Measurements from ENCODE around the gene GRIK3. TPM values are rescaled to one million over a fixed set of nuclear protein-coding genes. Genes with fewer than 3 reads are reported as not detected.
A peak's percentile ranks its signal among the peaks of the same experiment; 100 is the strongest.

Gene GRIK3
- total and polyA plus RNA-seq, 4 donors = 0.03 to 0.08 (median 0.05) TPM; not detected in 1

DNA sequence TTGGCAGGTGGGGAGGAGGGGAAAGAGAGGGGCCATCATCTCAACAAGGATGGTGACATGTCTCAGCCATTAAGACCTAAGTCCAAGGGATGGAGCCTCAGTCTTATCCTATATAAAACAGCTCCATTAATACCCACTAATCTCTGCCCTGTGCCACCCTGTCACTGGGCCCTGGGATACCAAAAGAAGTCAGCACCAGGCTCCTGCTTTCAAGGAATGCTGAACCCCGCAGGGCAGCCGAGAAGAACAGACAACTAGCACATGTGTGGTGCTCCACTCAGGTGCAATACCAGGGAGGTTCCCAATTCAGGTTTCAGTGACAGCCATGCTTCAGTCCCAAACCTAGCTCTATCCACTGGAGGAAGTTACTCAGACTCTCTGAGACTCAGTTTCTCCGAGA, 128.4 kb downstream of the GRIK3 start:
- peak; percentile 20 for DNase-seq (ENCODE audit: low spot score)
- H3K9me3 ChIP-seq (ENCODE audit: control insufficient read depth in 4 of 4, low read length in 3 of 4) = peaks cover 0 to 3% (median 0%) of the 10 kb centered on the region in 4 donors
- H3K27ac ChIP-seq (ENCODE audit: low read depth in 1 of 2, low read length in 2 of 2) = no peak overlapping the region
- no peaks in the 10 kb centered on the region for H3K36me3 ChIP-seq (ENCODE audit: control insufficient read depth in 4 of 4, insufficient read depth in 3 of 4, low read depth in 1 of 4, low read length in 3 of 4)
- whole genome bisulfite sequencing = 67% methylated on average over 3 of the region's 3 CpGs
- no peaks in the 10 kb centered on the region for H3K27me3 ChIP-seq (ENCODE audit: control insufficient read depth in 4 of 4, insufficient read depth in 4 of 4, low read length in 3 of 4)
- no peak overlapping the region for H3K9ac ChIP-seq (ENCODE audit: low read depth in 1 of 2, low read length in 2 of 2)
- no peaks in the 10 kb centered on the region for H3K4me1 ChIP-seq (ENCODE audit: control insufficient read depth in 4 of 4, insufficient read depth in 4 of 4, low read length in 3 of 4)
- TF ChIP-seq FOXA2 (IDR thresholded peaks at IDR 0.05) = no peak
- TF ChIP-seq EGR1 (IDR thresholded peaks at IDR 0.05; ENCODE audit: low read depth in 2 of 2) = no peak
- TF ChIP-seq, protein P1, sequence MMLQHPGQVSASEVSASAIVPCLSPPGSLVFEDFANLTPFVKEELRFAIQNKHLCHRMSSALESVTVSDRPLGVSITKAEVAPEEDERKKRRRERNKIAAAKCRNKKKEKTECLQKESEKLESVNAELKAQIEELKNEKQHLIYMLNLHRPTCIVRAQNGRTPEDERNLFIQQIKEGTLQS (IDR thresholded peaks at IDR 0.05) = no peak
- TF ChIP-seq SP1 (IDR thresholded peaks at IDR 0.05) = no peak
- no peak for TF ChIP-seq HNF4A (conservative IDR thresholded peaks at IDR 0.05)
- TF ChIP-seq RAD21 (IDR thresholded peaks at IDR 0.05) = no peak
- TF ChIP-seq JUND (IDR thresholded peaks at IDR 0.05) = no peak
- TF ChIP-seq TAF1 (conservative IDR thresholded peaks at IDR 0.05) = no peak
- no peak for TF ChIP-seq HNF4G (IDR thresholded peaks at IDR 0.05)
- no peak for TF ChIP-seq RXRA (IDR thresholded peaks at IDR 0.05)
- no peak for TF ChIP-seq NR2F2 (IDR thresholded peaks at IDR 0.05)
- TF ChIP-seq, protein P2, sequence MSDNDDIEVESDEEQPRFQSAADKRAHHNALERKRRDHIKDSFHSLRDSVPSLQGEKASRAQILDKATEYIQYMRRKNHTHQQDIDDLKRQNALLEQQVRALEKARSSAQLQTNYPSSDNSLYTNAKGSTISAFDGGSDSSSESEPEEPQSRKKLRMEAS (IDR thresholded peaks at IDR 0.05) = no peak
- TF ChIP-seq, protein P3, sequence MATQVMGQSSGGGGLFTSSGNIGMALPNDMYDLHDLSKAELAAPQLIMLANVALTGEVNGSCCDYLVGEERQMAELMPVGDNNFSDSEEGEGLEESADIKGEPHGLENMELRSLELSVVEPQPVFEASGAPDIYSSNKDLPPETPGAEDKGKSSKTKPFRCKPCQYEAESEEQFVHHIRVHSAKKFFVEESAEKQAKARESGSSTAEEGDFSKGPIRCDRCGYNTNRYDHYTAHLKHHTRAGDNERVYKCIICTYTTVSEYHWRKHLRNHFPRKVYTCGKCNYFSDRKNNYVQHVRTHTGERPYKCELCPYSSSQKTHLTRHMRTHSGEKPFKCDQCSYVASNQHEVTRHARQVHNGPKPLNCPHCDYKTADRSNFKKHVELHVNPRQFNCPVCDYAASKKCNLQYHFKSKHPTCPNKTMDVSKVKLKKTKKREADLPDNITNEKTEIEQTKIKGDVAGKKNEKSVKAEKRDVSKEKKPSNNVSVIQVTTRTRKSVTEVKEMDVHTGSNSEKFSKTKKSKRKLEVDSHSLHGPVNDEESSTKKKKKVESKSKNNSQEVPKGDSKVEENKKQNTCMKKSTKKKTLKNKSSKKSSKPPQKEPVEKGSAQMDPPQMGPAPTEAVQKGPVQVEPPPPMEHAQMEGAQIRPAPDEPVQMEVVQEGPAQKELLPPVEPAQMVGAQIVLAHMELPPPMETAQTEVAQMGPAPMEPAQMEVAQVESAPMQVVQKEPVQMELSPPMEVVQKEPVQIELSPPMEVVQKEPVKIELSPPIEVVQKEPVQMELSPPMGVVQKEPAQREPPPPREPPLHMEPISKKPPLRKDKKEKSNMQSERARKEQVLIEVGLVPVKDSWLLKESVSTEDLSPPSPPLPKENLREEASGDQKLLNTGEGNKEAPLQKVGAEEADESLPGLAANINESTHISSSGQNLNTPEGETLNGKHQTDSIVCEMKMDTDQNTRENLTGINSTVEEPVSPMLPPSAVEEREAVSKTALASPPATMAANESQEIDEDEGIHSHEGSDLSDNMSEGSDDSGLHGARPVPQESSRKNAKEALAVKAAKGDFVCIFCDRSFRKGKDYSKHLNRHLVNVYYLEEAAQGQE (IDR thresholded peaks at IDR 0.05) = no peak
- TF ChIP-seq YY1 (IDR thresholded peaks at IDR 0.05) = no peak
- TF ChIP-seq, protein P4, sequence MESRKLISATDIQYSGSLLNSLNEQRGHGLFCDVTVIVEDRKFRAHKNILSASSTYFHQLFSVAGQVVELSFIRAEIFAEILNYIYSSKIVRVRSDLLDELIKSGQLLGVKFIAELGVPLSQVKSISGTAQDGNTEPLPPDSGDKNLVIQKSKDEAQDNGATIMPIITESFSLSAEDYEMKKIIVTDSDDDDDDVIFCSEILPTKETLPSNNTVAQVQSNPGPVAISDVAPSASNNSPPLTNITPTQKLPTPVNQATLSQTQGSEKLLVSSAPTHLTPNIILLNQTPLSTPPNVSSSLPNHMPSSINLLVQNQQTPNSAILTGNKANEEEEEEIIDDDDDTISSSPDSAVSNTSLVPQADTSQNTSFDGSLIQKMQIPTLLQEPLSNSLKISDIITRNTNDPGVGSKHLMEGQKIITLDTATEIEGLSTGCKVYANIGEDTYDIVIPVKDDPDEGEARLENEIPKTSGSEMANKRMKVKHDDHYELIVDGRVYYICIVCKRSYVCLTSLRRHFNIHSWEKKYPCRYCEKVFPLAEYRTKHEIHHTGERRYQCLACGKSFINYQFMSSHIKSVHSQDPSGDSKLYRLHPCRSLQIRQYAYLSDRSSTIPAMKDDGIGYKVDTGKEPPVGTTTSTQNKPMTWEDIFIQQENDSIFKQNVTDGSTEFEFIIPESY (IDR thresholded peaks at IDR 0.05) = no peak
- TF ChIP-seq FOXA1 (IDR thresholded peaks at IDR 0.05) = no peak
- TF ChIP-seq GABPA (IDR thresholded peaks at IDR 0.05 in 1 of 2, conservative IDR thresholded peaks at IDR 0.05 in 1 of 2) = no peak
- TF ChIP-seq, protein P5, sequence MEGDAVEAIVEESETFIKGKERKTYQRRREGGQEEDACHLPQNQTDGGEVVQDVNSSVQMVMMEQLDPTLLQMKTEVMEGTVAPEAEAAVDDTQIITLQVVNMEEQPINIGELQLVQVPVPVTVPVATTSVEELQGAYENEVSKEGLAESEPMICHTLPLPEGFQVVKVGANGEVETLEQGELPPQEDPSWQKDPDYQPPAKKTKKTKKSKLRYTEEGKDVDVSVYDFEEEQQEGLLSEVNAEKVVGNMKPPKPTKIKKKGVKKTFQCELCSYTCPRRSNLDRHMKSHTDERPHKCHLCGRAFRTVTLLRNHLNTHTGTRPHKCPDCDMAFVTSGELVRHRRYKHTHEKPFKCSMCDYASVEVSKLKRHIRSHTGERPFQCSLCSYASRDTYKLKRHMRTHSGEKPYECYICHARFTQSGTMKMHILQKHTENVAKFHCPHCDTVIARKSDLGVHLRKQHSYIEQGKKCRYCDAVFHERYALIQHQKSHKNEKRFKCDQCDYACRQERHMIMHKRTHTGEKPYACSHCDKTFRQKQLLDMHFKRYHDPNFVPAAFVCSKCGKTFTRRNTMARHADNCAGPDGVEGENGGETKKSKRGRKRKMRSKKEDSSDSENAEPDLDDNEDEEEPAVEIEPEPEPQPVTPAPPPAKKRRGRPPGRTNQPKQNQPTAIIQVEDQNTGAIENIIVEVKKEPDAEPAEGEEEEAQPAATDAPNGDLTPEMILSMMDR (IDR thresholded peaks at IDR 0.05; ENCODE audit: low read depth, low read length, missing input control) = no peak
- H3K4me3 ChIP-seq (ENCODE audit: low read depth in 1 of 3, low read length in 3 of 3) = no peak overlapping the region

All from liver (tissue), 9 donors.